ENCODE data around the gene FBXW7.

The FBXW7 gene

DNA sequence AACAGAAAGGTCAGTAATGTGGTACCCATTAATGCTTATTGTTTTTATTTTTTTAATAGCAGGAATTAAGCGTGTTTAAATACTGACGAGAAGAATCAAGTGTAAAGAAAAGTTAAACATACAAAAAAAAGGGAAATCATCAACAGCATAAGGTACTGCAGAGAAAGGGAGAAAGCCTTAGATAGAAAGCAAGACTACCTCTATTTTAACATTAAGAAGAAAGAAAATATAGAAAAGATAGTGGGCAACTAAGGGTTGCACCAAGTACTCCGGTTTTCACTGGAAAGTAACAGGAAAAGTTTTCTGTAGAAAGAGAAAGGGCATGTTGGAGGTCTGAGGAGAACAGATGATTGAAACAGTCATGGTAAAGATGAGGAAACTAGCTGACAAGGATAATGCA, 41.9 kb downstream of the FBXW7 start:
- TF ChIP-seq ZNF70 (CRISPR knock-in tag; IDR thresholded peaks at IDR 0.05) (no peak), ZFP30 (CRISPR knock-in tag; IDR thresholded peaks at IDR 0.05) (no peak), TOX (CRISPR knock-in tag; IDR thresholded peaks at IDR 0.05; ENCODE audit: borderline replicate concordance) (no peak), ZC3H10 (CRISPR knock-in tag; IDR thresholded peaks at IDR 0.05) (no peak), ARNTL (CRISPR knock-in tag; IDR thresholded peaks at IDR 0.05; ENCODE audit: borderline replicate concordance, low read depth) (no peak), ZFP3 (CRISPR knock-in tag; IDR thresholded peaks at IDR 0.05) (no peak), TCF4 (CRISPR knock-in tag; IDR thresholded peaks at IDR 0.05; ENCODE audit: borderline replicate concordance) (no peak), CSRNP3 (CRISPR knock-in tag; IDR thresholded peaks at IDR 0.05) (no peak), SNAI2 (CRISPR knock-in tag; IDR thresholded peaks at IDR 0.05) (no peak), PPARA (CRISPR knock-in tag; IDR thresholded peaks at IDR 0.05; ENCODE audit: borderline replicate concordance) (no peak), PATZ1 (CRISPR knock-in tag; IDR thresholded peaks at IDR 0.05; ENCODE audit: borderline replicate concordance) (no peak), BACH2 (CRISPR knock-in tag; IDR thresholded peaks at IDR 0.05; ENCODE audit: borderline replicate concordance) (no peak), ZNF565 (CRISPR knock-in tag; conservative IDR thresholded peaks at IDR 0.05; ENCODE audit: low read depth) (no peak), GLIS3 (CRISPR knock-in tag; IDR thresholded peaks at IDR 0.05) (no peak)
- TF ChIP-seq, protein P1, sequence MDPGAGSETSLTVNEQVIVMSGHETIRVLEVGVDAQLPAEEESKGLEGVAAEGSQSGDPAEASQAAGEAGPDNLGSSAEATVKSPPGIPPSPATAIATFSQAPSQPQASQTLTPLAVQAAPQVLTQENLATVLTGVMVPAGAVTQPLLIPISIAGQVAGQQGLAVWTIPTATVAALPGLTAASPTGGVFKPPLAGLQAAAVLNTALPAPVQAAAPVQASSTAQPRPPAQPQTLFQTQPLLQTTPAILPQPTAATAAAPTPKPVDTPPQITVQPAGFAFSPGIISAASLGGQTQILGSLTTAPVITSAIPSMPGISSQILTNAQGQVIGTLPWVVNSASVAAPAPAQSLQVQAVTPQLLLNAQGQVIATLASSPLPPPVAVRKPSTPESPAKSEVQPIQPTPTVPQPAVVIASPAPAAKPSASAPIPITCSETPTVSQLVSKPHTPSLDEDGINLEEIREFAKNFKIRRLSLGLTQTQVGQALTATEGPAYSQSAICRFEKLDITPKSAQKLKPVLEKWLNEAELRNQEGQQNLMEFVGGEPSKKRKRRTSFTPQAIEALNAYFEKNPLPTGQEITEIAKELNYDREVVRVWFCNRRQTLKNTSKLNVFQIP (CRISPR knock-in tag; IDR thresholded peaks at IDR 0.05; ENCODE audit: borderline replicate concordance, low read depth), result no peak
- TF ChIP-seq, protein P2, sequence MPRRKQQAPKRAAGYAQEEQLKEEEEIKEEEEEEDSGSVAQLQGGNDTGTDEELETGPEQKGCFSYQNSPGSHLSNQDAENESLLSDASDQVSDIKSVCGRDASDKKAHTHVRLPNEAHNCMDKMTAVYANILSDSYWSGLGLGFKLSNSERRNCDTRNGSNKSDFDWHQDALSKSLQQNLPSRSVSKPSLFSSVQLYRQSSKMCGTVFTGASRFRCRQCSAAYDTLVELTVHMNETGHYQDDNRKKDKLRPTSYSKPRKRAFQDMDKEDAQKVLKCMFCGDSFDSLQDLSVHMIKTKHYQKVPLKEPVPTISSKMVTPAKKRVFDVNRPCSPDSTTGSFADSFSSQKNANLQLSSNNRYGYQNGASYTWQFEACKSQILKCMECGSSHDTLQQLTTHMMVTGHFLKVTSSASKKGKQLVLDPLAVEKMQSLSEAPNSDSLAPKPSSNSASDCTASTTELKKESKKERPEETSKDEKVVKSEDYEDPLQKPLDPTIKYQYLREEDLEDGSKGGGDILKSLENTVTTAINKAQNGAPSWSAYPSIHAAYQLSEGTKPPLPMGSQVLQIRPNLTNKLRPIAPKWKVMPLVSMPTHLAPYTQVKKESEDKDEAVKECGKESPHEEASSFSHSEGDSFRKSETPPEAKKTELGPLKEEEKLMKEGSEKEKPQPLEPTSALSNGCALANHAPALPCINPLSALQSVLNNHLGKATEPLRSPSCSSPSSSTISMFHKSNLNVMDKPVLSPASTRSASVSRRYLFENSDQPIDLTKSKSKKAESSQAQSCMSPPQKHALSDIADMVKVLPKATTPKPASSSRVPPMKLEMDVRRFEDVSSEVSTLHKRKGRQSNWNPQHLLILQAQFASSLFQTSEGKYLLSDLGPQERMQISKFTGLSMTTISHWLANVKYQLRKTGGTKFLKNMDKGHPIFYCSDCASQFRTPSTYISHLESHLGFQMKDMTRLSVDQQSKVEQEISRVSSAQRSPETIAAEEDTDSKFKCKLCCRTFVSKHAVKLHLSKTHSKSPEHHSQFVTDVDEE (CRISPR knock-in tag; IDR thresholded peaks at IDR 0.05), result no peak
- no peak for ATAC-seq

DNA sequence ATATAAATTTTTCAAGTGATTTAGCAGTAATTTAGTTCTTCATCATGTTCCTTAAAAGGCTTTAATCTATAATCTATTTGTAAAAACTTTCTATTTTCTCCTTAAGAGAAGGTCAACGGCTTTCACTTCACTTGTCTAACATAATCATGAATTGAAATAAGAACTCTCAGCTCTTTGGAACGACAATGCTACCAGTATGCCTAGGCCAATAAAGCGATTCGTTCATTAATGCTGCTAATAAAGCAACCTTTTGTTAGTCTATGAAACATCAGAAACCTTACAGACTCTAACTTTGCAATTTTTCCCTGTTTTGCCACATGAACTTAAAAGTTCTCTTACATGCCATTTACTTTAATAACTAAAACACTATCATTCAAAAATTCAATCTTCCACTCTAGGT, 47.6 kb downstream of the FBXW7 start:
- ATAC-seq, result no peak
- TF ChIP-seq, protein P1 (CRISPR knock-in tag; IDR thresholded peaks at IDR 0.05; ENCODE audit: borderline replicate concordance, low read depth), result no peak
- no peak for TF ChIP-seq ESRRG (CRISPR knock-in tag; IDR thresholded peaks at IDR 0.05)
- no peak for TF ChIP-seq OSR1 (CRISPR knock-in tag; IDR thresholded peaks at IDR 0.05)
- TF ChIP-seq, protein P2 (CRISPR knock-in tag; IDR thresholded peaks at IDR 0.05), result no peak
- TF ChIP-seq CSRNP3 (CRISPR knock-in tag; IDR thresholded peaks at IDR 0.05), result no peak
